ENCODE measurements around the gene ALDH3A1.

The ALDH3A1 gene

GRCh38 chr17:19713462-19713861 is 34.6 kb downstream of the ALDH3A1 start:
- Histone ChIP-seq H3K27ac (ENCODE audit: low read depth, low read length) (no peak overlapping the region), H3K4me2 (ENCODE audit: low read length) (no peak overlapping the region), H3K9me3 (ENCODE audit: control insufficient read depth, insufficient read depth, low read length) (no peaks in the 10 kb centered on the region), H3K4me1 (ENCODE audit: control insufficient read depth, low read length) (no peaks in the 10 kb centered on the region), H3K36me3 (ENCODE audit: control insufficient read depth, low read length) (no peaks in the 10 kb centered on the region), H3K9me2 (replicated peaks; ENCODE audit: control insufficient read depth, low read length) (no peaks in the 10 kb centered on the region), H4K20me1 (ENCODE audit: control insufficient read depth, insufficient read depth, low read depth, low read length) (no peaks in the 10 kb centered on the region), H3K79me2 (ENCODE audit: control insufficient read depth, low read length) (no peaks in the 10 kb centered on the region), H3F3A (ENCODE audit: control insufficient read depth, insufficient read depth) (no peaks in the 10 kb centered on the region), H3K4me3 (ENCODE audit: low read length) (no peak overlapping the region), H3K27me3 (ENCODE audit: control insufficient read depth, low read length) (no peaks in the 10 kb centered on the region)
- TF ChIP-seq EZH2phosphoT487 (IDR thresholded peaks at IDR 0.05; ENCODE audit: borderline replicate concordance, low read length), result no peak
- TF ChIP-seq, protein P1, sequence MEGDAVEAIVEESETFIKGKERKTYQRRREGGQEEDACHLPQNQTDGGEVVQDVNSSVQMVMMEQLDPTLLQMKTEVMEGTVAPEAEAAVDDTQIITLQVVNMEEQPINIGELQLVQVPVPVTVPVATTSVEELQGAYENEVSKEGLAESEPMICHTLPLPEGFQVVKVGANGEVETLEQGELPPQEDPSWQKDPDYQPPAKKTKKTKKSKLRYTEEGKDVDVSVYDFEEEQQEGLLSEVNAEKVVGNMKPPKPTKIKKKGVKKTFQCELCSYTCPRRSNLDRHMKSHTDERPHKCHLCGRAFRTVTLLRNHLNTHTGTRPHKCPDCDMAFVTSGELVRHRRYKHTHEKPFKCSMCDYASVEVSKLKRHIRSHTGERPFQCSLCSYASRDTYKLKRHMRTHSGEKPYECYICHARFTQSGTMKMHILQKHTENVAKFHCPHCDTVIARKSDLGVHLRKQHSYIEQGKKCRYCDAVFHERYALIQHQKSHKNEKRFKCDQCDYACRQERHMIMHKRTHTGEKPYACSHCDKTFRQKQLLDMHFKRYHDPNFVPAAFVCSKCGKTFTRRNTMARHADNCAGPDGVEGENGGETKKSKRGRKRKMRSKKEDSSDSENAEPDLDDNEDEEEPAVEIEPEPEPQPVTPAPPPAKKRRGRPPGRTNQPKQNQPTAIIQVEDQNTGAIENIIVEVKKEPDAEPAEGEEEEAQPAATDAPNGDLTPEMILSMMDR (IDR thresholded peaks at IDR 0.05; ENCODE audit: low read depth, low read length, poor library complexity, severe bottlenecking), result no peak

- Histone ChIP-seq H4K20me1 (ENCODE audit: control insufficient read depth, insufficient read depth, low read depth, low read length) (no peaks in the 10 kb centered on the region), H3K36me3 (ENCODE audit: control insufficient read depth, low read length) (no peaks in the 10 kb centered on the region), H3K9me3 (ENCODE audit: control insufficient read depth, insufficient read depth, low read length) (no peaks in the 10 kb centered on the region), H3K27me3 (ENCODE audit: control insufficient read depth, low read length) (no peaks in the 10 kb centered on the region), H3F3A (ENCODE audit: control insufficient read depth, insufficient read depth) (no peaks in the 10 kb centered on the region), H3K27ac (ENCODE audit: low read depth, low read length) (no peak overlapping the region), H3K4me3 (ENCODE audit: low read length) (no peak overlapping the region), H3K79me2 (ENCODE audit: control insufficient read depth, low read length) (no peaks in the 10 kb centered on the region), H3K4me2 (ENCODE audit: low read length) (no peak overlapping the region), H3K9me2 (replicated peaks; ENCODE audit: control insufficient read depth, low read length) (no peaks in the 10 kb centered on the region), H3K4me1 (ENCODE audit: control insufficient read depth, low read length) (no peaks in the 10 kb centered on the region)
- TF ChIP-seq EZH2phosphoT487 (IDR thresholded peaks at IDR 0.05; ENCODE audit: borderline replicate concordance, low read length), result no peak
- TF ChIP-seq, protein P1 (IDR thresholded peaks at IDR 0.05; ENCODE audit: low read depth, low read length, poor library complexity, severe bottlenecking), result no peak
Measured at GRCh38 chr17:19712436-19713004, 35.6 kb downstream of the ALDH3A1 start.

DNA sequence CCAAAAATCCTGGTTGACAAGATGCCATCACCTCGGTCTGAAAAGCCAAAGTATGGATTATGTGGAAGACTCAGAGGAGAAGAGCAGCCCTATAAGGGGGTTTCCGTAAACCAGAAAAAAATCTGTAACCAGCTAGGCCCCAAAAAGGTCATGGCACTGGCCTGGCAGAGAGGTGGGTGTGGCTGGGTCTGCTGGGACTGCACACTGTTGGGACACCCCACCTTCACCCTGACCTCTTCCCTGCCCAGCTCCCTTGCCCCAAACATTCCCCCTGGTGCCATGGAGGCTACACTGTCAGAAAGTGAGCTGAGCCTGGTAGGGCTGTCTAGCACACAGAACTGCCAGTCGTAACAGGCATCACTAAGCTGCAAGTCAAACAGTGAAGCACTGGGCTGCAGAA is 38.3 kb downstream of the ALDH3A1 start:
- Histone ChIP-seq H3K27me3 (ENCODE audit: control insufficient read depth, low read length) (no peaks in the 10 kb centered on the region), H3K36me3 (ENCODE audit: control insufficient read depth, low read length) (no peaks in the 10 kb centered on the region), H3K79me2 (ENCODE audit: control insufficient read depth, low read length) (no peaks in the 10 kb centered on the region), H3F3A (ENCODE audit: control insufficient read depth, insufficient read depth) (no peaks in the 10 kb centered on the region), H3K27ac (ENCODE audit: low read depth, low read length) (no peak overlapping the region), H4K20me1 (ENCODE audit: control insufficient read depth, insufficient read depth, low read depth, low read length) (no peaks in the 10 kb centered on the region), H3K9me2 (replicated peaks; ENCODE audit: control insufficient read depth, low read length) (no peaks in the 10 kb centered on the region), H3K4me3 (ENCODE audit: low read length) (no peak overlapping the region), H3K4me1 (ENCODE audit: control insufficient read depth, low read length) (no peaks in the 10 kb centered on the region), H3K9me3 (ENCODE audit: control insufficient read depth, insufficient read depth, low read length) (no peaks in the 10 kb centered on the region), H3K4me2 (ENCODE audit: low read length) (no peak overlapping the region)
- TF ChIP-seq, protein P1 (IDR thresholded peaks at IDR 0.05; ENCODE audit: low read depth, low read length, poor library complexity, severe bottlenecking), result no peak
- no peak for TF ChIP-seq EZH2phosphoT487 (IDR thresholded peaks at IDR 0.05; ENCODE audit: borderline replicate concordance, low read length)
